Measurements from ENCODE around the gene HSFX3.
"Not testable (repeated sequence)": the region's sequence is repeated elsewhere in the genome, so short reads cannot be mapped to it uniquely, and the experiment has no call there.

GRCh38 chrX:149537474-149537873, 12.2 kb downstream of the HSFX3 start:
- TF ChIP-seq POLR2AphosphoS5, POLR2A (IDR thresholded peaks at IDR 0.05; ENCODE audit: low read depth, low read length): not testable (repeated sequence)

Data from GM12891 (cell line).